Thoracic aorta (tissue), 2 donors: ENCODE data around the gene ADAMTSL1. TPM values are rescaled to one million over a fixed set of nuclear protein-coding genes. Genes with fewer than 3 reads are reported as not detected.

ENCODE experiments used
- ATAC-seq: fragments of 150-250 bp; one replicate; pipeline ENCODE4 v1.8.0; 2017; ENCODE audit warnings: low read depth; ENCODE audit not compliant: insufficient number of reproducible peaks, low FRiP score
- DNase-seq: peaks from one replicate; pipeline ENCODE4 v3.0.0-alpha.2; 2020; ENCODE audit warnings: low spot score
- H3K27ac ChIP-seq, 2 donors: fragments of 200-600 bp; sonication (generic); 1 replicate in 1 of 2; 2 replicates in 1 of 2; pipeline ENCODE4 v1.5.1; 2016; ENCODE audit warnings: mild to moderate bottlenecking in 2 of 2, moderate library complexity in 2 of 2
- H3K27me3 ChIP-seq: fragments of 200-600 bp; sonication (generic); replicated peaks from 2 replicates; pipeline ENCODE4 v1.6.0; 2016; ENCODE audit warnings: mild to moderate bottlenecking; ENCODE audit not compliant: insufficient read depth
- H3K36me3 ChIP-seq: fragments of 200-600 bp; sonication (generic); one replicate; pipeline ENCODE4 v1.5.1; 2016
- H3K4me1 ChIP-seq, 2 donors: fragments of 200-600 bp; sonication (generic); 1 replicate in 1 of 2; 2 replicates in 1 of 2; pipeline versions ENCODE4 v1.5.1 to v1.6.0; 2016; ENCODE audit warnings: low read depth in 2 of 2, mild to moderate bottlenecking in 1 of 2; ENCODE audit not compliant: control insufficient read depth in 1 of 2
- H3K4me3 ChIP-seq: fragments of 200-600 bp; sonication (generic); 2 replicates; pipeline ENCODE4 v1.5.1; 2016; ENCODE audit warnings: mild to moderate bottlenecking
- H3K9me3 ChIP-seq: fragments of 200-600 bp; sonication (generic); 2 replicates; pipeline ENCODE4 v1.5.1; 2016
- total RNA-seq, 2 donors: library from RNA; depleted of rRNA; stranded (reverse); fragments of >200 nt; gene quantifications; one replicate each; pipeline versions ENCODE4 v1.1.0 to v1.2.3, GENCODE V29; 2016
- TF ChIP-seq, protein P1 (sequence below): fragments of 200-600 bp; sonication (generic); IDR thresholded peaks from one replicate; pipeline ENCODE4 v1.5.1; 2019; ENCODE audit warnings: antibody characterized with exemption

ADAMTSL1 gene
- total RNA-seq, 2 donors from 2014 or later = 61.4 to 75.5 TPM

DNA sequence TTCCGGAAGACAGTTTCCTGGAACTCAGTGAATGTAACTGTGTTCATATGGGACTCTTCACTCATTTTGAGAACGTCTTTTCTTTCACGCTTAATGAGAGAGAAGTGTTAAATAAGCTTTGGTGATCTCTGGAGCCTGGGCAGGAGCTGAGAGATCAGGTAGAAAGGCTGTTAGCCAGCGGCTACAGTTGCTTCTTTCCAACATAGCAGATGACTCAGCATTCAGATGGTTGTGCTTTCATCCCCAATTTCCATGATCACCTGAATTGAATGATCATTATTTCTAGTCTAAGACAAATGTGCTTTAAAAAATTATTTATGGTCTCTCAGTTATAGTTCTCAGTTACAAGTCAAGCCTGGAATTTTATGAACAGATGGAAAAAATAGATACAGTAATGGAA is 234.5 kb downstream of the ADAMTSL1 start:
- Histone ChIP-seq H3K4me1 (peaks cover 0 to 30% of the 10 kb centered on the region in 2 donors), H3K36me3 (no peaks in the 10 kb centered on the region), H3K9me3 (no peaks in the 10 kb centered on the region), H3K27ac (no peak overlapping the region), H3K4me3 (no peak overlapping the region), H3K27me3 (no peaks in the 10 kb centered on the region)
- ATAC-seq (no peak), DNase-seq (no peak)
- TF ChIP-seq, protein P1, sequence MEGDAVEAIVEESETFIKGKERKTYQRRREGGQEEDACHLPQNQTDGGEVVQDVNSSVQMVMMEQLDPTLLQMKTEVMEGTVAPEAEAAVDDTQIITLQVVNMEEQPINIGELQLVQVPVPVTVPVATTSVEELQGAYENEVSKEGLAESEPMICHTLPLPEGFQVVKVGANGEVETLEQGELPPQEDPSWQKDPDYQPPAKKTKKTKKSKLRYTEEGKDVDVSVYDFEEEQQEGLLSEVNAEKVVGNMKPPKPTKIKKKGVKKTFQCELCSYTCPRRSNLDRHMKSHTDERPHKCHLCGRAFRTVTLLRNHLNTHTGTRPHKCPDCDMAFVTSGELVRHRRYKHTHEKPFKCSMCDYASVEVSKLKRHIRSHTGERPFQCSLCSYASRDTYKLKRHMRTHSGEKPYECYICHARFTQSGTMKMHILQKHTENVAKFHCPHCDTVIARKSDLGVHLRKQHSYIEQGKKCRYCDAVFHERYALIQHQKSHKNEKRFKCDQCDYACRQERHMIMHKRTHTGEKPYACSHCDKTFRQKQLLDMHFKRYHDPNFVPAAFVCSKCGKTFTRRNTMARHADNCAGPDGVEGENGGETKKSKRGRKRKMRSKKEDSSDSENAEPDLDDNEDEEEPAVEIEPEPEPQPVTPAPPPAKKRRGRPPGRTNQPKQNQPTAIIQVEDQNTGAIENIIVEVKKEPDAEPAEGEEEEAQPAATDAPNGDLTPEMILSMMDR = no peak

DNA sequence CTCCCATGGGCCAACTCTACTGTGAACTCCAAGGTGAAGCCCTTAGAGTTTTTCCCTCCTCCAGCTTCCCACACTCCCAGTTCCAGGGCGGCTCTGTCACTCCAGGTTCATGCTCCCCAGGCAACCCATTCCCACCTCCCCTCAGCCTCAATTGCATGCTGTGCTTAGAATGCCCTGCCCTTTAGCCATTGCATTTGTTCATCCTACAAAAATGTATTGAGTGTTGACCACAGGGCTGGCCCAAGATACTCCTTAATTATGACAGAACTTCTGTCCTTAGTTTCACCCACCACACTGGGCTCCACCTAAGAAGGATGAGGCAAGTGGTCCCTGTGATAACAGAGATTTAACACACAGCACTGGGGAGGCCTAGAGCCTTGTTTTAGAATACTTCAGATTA is 236.1 kb downstream of the ADAMTSL1 start:
- no peaks in the 10 kb centered on the region for H3K36me3 ChIP-seq
- H3K9me3 ChIP-seq = no peaks in the 10 kb centered on the region
- no peak for DNase-seq
- H3K4me1 ChIP-seq = peaks cover 0 to 16% of the 10 kb centered on the region in 2 donors
- H3K4me3 ChIP-seq = no peak overlapping the region
- TF ChIP-seq, protein P1 = no peak
- H3K27ac ChIP-seq = no peak overlapping the region
- no peaks in the 10 kb centered on the region for H3K27me3 ChIP-seq
- ATAC-seq = no peak

DNA sequence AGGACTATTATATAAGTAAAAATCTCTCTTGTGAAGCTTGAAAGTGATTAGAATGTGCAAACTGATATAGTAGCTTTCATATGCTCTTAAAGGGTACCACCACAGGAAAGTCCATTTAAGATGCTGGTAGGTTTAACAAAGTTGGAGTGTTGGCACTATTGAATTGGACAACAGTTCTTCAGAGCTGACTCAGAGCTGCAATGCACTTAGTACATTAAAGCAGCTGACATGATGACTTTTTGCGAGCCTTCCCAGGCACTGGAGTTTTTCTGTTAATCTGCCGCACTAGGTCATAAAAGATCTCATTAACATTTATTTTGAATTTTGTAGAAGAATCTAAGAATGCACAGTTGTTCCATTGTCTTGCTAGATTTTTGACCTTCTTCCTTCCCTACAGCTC is 243.8 kb downstream of the ADAMTSL1 start:
- no peaks in the 10 kb centered on the region for H3K9me3 ChIP-seq
- no peaks in the 10 kb centered on the region for H3K4me1 ChIP-seq
- H3K27ac ChIP-seq = no peak overlapping the region
- no peak for DNase-seq
- H3K27me3 ChIP-seq = no peaks in the 10 kb centered on the region
- TF ChIP-seq, protein P1 = no peak
- no peak overlapping the region for H3K4me3 ChIP-seq
- peaks cover 9% of the 10 kb centered on the region for H3K36me3 ChIP-seq
- ATAC-seq = no peak

DNA sequence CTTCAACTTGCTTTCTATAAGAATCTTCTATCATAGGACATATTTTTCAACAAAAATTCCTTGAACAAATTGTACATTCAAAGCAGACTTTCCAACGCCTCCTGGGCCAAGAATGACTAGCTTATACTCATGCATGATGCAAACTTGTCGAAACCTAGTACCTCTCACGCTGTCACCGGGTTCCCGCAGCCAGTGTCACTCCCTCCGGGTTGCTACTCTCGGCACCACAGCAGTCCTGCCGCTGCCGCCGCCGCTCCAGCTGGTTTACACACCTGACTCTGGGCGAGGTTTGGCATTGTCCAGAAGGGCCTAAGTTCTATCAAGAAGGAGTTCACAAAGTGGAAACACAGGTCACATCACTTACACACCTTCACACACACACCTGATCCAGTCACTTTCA is 244.4 kb downstream of the ADAMTSL1 start:
- Histone ChIP-seq H3K27me3 (no peaks in the 10 kb centered on the region), H3K36me3 (peaks cover 9% of the 10 kb centered on the region), H3K4me3 (no peak overlapping the region), H3K27ac (no peak overlapping the region), H3K9me3 (no peaks in the 10 kb centered on the region), H3K4me1 (no peaks in the 10 kb centered on the region)
- ATAC-seq = no peak
- TF ChIP-seq, protein P1 = no peak
- DNase-seq = no peak

DNA sequence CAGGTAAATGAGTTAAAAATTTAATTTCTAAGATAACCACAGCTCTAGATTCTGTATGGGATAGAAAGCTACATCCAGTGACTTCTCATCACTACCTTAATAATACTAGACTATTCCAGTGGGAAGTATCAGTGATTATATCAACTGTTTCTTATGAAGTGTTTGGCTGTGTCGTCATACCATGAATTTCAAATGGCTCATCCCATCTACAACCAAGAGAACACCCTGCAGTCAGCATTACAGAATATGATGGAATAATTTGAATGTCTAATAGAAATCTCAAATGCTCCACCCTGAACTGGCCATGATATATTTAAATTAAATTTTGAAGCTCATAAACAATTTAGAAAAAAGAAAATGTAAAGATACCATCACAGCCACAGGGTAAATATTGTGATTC is 245.0 kb downstream of the ADAMTSL1 start:
- Histone ChIP-seq H3K36me3 (peaks cover 9% of the 10 kb centered on the region), H3K9me3 (no peaks in the 10 kb centered on the region), H3K4me1 (no peaks in the 10 kb centered on the region), H3K4me3 (no peak overlapping the region), H3K27me3 (no peaks in the 10 kb centered on the region), H3K27ac (no peak overlapping the region)
- no peak for ATAC-seq
- TF ChIP-seq, protein P1 = no peak
- no peak for DNase-seq
